ENCODE results near the gene BRD3OS.
"Not testable (repeated sequence)": the region's sequence is repeated elsewhere in the genome, so short reads cannot be mapped to it uniquely, and the experiment has no call there.

BRD3OS gene

GRCh38 chr9:134024828-134025605 is at the start of gene BRD3OS:
Gene BRD3OS, plus strand, starts transcription at chr9:134025481. Its CDS starts 1,267 bp downstream, at chr9:134026748.
- DNase-seq, result peak; percentile 100

- DNase-seq, result no peak
These were observed 49.8 kb upstream of the BRD3OS start for GRCh38 chr9:133975511-133975910.

- no peak for DNase-seq
These were observed 49.0 kb upstream of the BRD3OS start for GRCh38 chr9:133976191-133976861.

- DNase-seq, result no peak
These were observed 48.4 kb upstream of the BRD3OS start for GRCh38 chr9:133976887-133977286.

GRCh38 chr9:133977421-133978201 is 47.7 kb upstream of the BRD3OS start:
- no peak for DNase-seq

- DNase-seq, result no peak
These were observed 46.9 kb upstream of the BRD3OS start for GRCh38 chr9:133978226-133978898.

- no peak for DNase-seq
These were observed 46.4 kb upstream of the BRD3OS start for GRCh38 chr9:133978899-133979272.

GRCh38 chr9:133979273-133979920 is 45.9 kb upstream of the BRD3OS start:
- peak; percentile 81 for DNase-seq

GRCh38 chr9:133979921-133980863 is 45.1 kb upstream of the BRD3OS start:
- no peak for DNase-seq

GRCh38 chr9:133980864-133981588 is 44.3 kb upstream of the BRD3OS start:
- DNase-seq, result no peak

GRCh38 chr9:133981589-133981957 is 43.7 kb upstream of the BRD3OS start:
- no peak for DNase-seq

- DNase-seq, result no peak
These were observed 43.2 kb upstream of the BRD3OS start for GRCh38 chr9:133981958-133982681.

GRCh38 chr9:133982971-133983720 is 42.1 kb upstream of the BRD3OS start:
- no peak for DNase-seq

GRCh38 chr9:133986061-133986460 is 39.2 kb upstream of the BRD3OS start:
- DNase-seq, result no peak

GRCh38 chr9:133986774-133987445 is 38.4 kb upstream of the BRD3OS start:
- DNase-seq, result no peak

- DNase-seq, result no peak
These were observed 37.9 kb upstream of the BRD3OS start for GRCh38 chr9:133987446-133987788.

- no peak for DNase-seq
These were observed 37.2 kb upstream of the BRD3OS start for GRCh38 chr9:133987946-133988665.

GRCh38 chr9:133988771-133989170 is 36.5 kb upstream of the BRD3OS start:
- not testable (repeated sequence) for DNase-seq

Measured in eye (tissue), 1 donor.